Esophagus squamous epithelium (tissue), 5 donors: ENCODE measurements around the gene PIK3R2. TPM values are rescaled to one million over a fixed set of nuclear protein-coding genes. Genes with fewer than 3 reads are reported as not detected.
A peak's percentile ranks its signal among the peaks of the same experiment; 100 is the strongest.

ENCODE experiments used
- DNase-seq: peaks from one replicate; lab custom pipeline; 2025; lab: John Stamatoyannopoulos, UW
- H3K27ac ChIP-seq, 4 donors: fragments of 200-600 bp; sonication (generic); one replicate each; pipeline ENCODE4 v1.5.1; 2016 to 2019; ENCODE audit warnings: mild to moderate bottlenecking in 1 of 4
- H3K27me3 ChIP-seq, 4 donors: fragments of 200-600 bp; sonication (generic); 1 replicate in 3 of 4; 2 replicates in 1 of 4; pipeline versions ENCODE4 v1.5.1 to v1.6.0; 2017 to 2021; ENCODE audit warnings: antibody characterized with exemption in 1 of 4
- H3K36me3 ChIP-seq, 3 donors: fragments of 200-600 bp; sonication (generic); one replicate each; pipeline ENCODE4 v1.5.1; 2016 to 2019
- H3K4me1 ChIP-seq, 3 donors: fragments of 200-600 bp; sonication (generic); one replicate each; pipeline ENCODE4 v1.5.1; 2017 to 2019
- H3K4me3 ChIP-seq, 4 donors: fragments of 200-600 bp; sonication (generic); 1 replicate in 3 of 4; 2 replicates in 1 of 4; pipeline ENCODE4 v1.5.1; 2016 to 2019; ENCODE audit warnings: mild to moderate bottlenecking in 2 of 4, moderate library complexity in 1 of 4
- H3K9me3 ChIP-seq, 3 donors: fragments of 200-600 bp; sonication (generic); one replicate each; pipeline ENCODE4 v1.5.1; 2016 to 2019
- POLR2A ChIP-seq, 4 donors: fragments of 450-650 bp; IDR thresholded peaks; one replicate each; pipeline ENCODE4 v1.6.1; 2017; ENCODE audit warnings: antibody characterized with exemption in 4 of 4, mild to moderate bottlenecking in 4 of 4, moderate library complexity in 3 of 4
- WGBS, 2 donors: methylation state at CpG; one replicate each; pipeline ENCODE4 v1.1.5; 2018; 5-methylcytosine and 5-hydroxymethylcytosine counted together
- intact Hi-C: fragments of 100-400 bp; cut with DNase I; formaldehyde crosslinking; loops from one replicate; pipeline ENCODE4 v1.15.0; 2022
- total RNA-seq, 4 donors: library from RNA; depleted of rRNA; stranded (reverse); fragments of >200 nt; gene quantifications; one replicate each; pipeline ENCODE4 v1.1.0, GENCODE V29; 2016
- TF ChIP-seq, protein P1 (sequence below), 6 experiments: fragments of 450-650 bp in 4 of 6; fragments of 200-600 bp in 2 of 6; sonication (generic) in 2 of 6; IDR thresholded peaks; one replicate each; pipeline ENCODE4 v1.5.1; 2016 to 2019; ENCODE audit warnings: antibody characterized with exemption in 6 of 6, mild to moderate bottlenecking in 4 of 6, moderate library complexity in 4 of 6
- donor health status: DM: yes; HTN: yes; CAD: no.

The PIK3R2 gene
- total RNA-seq, 4 donors from 2014 or later: 20.4 to 42.1 (median 29.1) TPM

GRCh38 chr19:18173572-18174288 lies 20.8 kb downstream of the PIK3R2 start, which contains the start of gene IFI30:
IFI30 (plus strand) TSS chr19:18173813; CDS start chr19:18173842, 29 bp downstream.
- TF ChIP-seq POLR2A (IDR thresholded peaks at IDR 0.05): peak in 2 of 4 donors; percentile 64 to 85
- TF ChIP-seq, protein P1, sequence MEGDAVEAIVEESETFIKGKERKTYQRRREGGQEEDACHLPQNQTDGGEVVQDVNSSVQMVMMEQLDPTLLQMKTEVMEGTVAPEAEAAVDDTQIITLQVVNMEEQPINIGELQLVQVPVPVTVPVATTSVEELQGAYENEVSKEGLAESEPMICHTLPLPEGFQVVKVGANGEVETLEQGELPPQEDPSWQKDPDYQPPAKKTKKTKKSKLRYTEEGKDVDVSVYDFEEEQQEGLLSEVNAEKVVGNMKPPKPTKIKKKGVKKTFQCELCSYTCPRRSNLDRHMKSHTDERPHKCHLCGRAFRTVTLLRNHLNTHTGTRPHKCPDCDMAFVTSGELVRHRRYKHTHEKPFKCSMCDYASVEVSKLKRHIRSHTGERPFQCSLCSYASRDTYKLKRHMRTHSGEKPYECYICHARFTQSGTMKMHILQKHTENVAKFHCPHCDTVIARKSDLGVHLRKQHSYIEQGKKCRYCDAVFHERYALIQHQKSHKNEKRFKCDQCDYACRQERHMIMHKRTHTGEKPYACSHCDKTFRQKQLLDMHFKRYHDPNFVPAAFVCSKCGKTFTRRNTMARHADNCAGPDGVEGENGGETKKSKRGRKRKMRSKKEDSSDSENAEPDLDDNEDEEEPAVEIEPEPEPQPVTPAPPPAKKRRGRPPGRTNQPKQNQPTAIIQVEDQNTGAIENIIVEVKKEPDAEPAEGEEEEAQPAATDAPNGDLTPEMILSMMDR (IDR thresholded peaks at IDR 0.05): no peak
- WGBS, 2 donors: 0% methylated on average over 1 of the region's 47 CpGs; no CpG with 5 or more reads in 1 of the 2 donors
- intact Hi-C loops: no loop called here
- peak; percentile 55 for DNase-seq
- no peaks in the 10 kb centered on the region for H3K27me3 ChIP-seq
- peaks cover 7 to 39% (median 14%) of the 10 kb centered on the region in 3 donors for H3K4me1 ChIP-seq
- no peaks in the 10 kb centered on the region for H3K9me3 ChIP-seq
- H3K4me3 ChIP-seq: peak within 1 kb of the TSS; percentile 60 to 74 (median 66)
- peak within 1 kb of the TSS; percentile 67 to 80 (median 72) for H3K27ac ChIP-seq
- H3K36me3 ChIP-seq: peaks cover 3 to 27% (median 4%) of the 10 kb centered on the region in 3 donors

- Histone ChIP-seq H3K4me1 (peaks cover 7 to 39% (median 14%) of the 10 kb centered on the region in 3 donors), H3K27ac (no peak overlapping the region), H3K27me3 (no peaks in the 10 kb centered on the region), H3K36me3 (peaks cover 0 to 14% (median 0%) of the 10 kb centered on the region in 3 donors), H3K4me3 (peak overlapping the region in 3 of 4 donors; percentile 62 to 74 (median 71)), H3K9me3 (no peaks in the 10 kb centered on the region)
- 63 to 89% methylated on average over 8 to 11 of the region's 11 CpGs for WGBS, 2 donors
- TF ChIP-seq, protein P1 (IDR thresholded peaks at IDR 0.05): no peak
- no peak for TF ChIP-seq POLR2A (IDR thresholded peaks at IDR 0.05)
- intact Hi-C loops: no loop called here
- DNase-seq: no peak
Observed at GRCh38 chr19:18174983-18175382, 22.0 kb downstream of the PIK3R2 start.

DNA sequence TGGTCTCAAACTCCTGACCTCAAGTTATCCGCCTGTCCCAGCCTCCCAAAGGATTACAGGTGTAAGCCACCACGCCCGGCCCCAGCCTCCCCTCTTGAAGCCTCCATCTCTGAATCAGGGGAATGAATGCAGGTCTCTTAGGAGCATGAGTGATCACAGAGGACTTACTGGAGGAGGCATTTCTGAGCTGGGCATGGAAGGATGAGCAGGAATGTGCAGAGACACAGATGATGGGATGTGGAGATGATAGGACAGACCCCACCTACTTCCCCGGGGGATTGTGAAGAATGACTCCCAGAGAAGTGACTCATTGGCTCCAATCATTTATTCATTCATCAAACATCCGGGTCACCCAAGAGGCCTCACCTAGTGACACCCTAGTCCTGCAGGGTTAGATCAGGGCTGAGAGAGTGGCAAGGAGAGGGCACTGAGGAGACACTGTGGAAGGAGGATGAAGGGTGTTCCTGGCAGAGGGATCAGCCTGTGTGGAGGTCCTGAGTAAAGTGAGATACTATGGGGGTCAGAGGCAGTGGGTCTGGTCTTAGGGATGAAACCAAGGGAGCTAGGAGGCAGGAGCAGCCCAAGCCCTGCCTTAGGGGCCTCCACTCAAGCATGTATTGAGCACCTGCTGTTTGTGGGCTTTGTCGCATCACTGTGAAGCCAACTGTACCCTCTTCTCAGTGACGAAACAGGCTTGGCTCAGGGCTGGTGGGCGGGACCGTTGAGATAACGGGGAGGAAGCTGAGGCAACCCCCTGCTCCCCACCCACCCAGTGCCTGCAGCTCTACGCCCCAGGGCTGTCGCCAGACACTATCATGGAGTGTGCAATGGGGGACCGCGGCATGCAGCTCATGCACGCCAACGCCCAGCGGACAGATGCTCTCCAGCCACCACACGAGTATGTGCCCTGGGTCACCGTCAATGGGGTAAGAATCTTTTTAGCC lies 23.7 kb downstream of the PIK3R2 start:
- Histone ChIP-seq H3K4me3 (no peak overlapping the region), H3K27me3 (no peaks in the 10 kb centered on the region), H3K36me3 (peaks cover 0 to 14% (median 0%) of the 10 kb centered on the region in 3 donors), H3K4me1 (peaks cover 7 to 39% (median 14%) of the 10 kb centered on the region in 3 donors), H3K9me3 (no peaks in the 10 kb centered on the region), H3K27ac (no peak overlapping the region)
- 63 to 80% methylated on average over 3 to 10 of the region's 19 CpGs for WGBS, 2 donors
- intact Hi-C loops: no loop called here
- TF ChIP-seq POLR2A (IDR thresholded peaks at IDR 0.05): no peak
- TF ChIP-seq, protein P1 (IDR thresholded peaks at IDR 0.05): no peak
- no peak for DNase-seq

DNA sequence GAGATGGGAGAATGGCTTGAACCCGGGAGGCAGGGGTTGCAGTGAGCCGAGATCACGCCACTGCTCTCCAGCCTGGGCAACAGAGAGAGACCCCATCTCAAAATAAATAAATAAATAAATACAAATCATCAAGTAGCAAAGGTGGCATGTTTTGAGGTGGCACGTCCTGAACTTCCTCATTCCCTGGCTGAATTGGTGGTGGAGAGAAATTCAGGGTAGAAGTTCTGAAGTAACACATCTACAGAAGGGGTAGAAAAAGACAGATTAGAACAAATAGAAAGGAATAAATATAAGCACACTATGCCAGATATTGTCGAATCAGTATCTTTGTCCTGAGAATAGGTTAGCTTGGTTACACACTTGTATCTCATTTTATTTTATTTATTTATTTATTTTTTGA lies 27.0 kb downstream of the PIK3R2 start:
- no peaks in the 10 kb centered on the region for H3K9me3 ChIP-seq
- WGBS, 2 donors: 81 to 90% methylated on average over 5 of the region's 5 CpGs
- H3K36me3 ChIP-seq: peaks cover 0 to 14% (median 0%) of the 10 kb centered on the region in 3 donors
- TF ChIP-seq, protein P1 (IDR thresholded peaks at IDR 0.05): no peak
- no peak for TF ChIP-seq POLR2A (IDR thresholded peaks at IDR 0.05)
- no peak for DNase-seq
- H3K27ac ChIP-seq: no peak overlapping the region
- H3K4me1 ChIP-seq: peaks cover 0 to 8% (median 2%) of the 10 kb centered on the region in 3 donors
- no peak overlapping the region for H3K4me3 ChIP-seq
- no peaks in the 10 kb centered on the region for H3K27me3 ChIP-seq
- intact Hi-C loops: no loop called here
